Fibroblast of skin of right biceps (primary cell): ENCODE measurements around the gene NACC2.
A peak's percentile ranks its signal among the peaks of the same experiment; 100 is the strongest.

ENCODE experiments used
- DNase-seq: peaks from one replicate; pipeline ENCODE4 v3.0.0-alpha.2; 2013

Gene NACC2

DNA sequence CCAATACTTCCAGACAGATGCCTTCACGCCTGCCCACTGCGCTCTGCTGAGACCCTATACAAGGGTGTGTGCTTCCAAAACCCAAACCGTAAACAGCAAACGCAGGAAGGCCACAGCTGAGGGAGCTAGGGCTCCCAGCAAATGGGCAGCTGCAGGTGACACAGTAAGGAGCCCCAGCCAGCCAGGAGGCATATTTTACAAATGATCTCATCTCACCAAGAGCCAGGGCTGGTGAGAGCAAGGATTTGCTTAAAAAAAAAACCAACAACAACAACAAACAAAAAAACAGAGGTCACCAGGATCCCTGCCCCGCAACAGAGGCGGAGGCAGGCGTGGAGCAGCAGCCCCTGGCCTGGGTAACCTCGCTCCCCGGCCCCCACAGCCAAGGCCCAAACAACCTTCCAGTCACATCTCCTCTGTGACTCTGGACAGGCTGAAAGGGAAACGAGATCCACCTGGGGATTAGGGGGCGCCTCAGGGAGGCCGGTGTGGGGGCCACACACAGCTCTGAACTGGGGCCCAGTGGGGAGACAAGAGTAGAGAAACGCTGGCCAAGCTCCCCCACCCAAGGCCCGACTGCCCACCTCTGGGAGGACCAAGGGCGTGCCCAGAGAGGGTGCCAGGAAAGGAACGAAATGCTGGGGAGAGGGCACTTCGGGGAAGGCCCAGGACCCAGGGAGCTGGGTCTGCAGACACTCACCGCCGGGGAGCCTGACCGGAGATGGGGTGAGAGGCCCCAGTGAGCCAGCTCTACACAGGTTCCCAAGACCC is 3.3 kb downstream of the NACC2 start:
- no peak for DNase-seq

DNA sequence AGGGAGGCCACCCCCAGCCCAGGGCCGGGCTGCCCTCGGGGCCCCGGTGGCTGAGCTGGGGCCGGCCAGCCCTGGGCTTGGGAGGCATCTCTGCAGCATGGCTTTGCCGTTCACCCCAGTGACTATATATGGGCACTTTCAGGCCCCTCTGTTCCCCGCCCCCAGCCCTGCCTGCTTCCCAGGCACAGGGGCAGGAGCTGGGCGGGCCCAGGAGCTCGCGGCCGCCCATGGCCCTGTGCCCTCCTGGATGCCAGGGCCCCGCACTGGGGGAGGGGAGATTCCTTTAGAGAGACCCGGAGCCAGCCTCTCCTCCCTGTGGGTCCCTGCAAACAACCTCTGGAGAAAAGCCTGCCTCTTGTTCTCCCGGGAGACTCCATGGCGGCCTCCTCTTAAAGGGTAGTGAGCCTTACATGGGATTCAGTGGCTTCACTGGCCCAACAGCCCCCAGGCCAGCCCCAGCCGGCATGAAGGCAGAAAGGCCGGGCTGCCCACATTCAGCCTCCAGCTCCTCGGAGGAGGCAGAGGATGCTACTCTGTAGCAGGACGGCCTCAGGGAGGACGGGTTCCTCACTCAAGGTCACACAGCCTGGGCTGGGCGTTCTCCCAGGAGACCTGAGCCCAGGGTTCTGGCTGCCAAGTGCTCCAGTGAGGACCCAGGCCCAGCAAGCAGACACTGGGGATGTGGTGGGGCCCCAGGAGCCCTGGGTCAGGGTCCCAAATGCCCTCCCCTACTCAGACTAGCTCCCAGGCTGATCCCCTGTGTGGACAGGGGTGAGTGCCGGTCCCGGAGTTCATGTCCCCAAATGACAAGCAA is 4.1 kb downstream of the NACC2 start:
- DNase-seq = no peak

DNA sequence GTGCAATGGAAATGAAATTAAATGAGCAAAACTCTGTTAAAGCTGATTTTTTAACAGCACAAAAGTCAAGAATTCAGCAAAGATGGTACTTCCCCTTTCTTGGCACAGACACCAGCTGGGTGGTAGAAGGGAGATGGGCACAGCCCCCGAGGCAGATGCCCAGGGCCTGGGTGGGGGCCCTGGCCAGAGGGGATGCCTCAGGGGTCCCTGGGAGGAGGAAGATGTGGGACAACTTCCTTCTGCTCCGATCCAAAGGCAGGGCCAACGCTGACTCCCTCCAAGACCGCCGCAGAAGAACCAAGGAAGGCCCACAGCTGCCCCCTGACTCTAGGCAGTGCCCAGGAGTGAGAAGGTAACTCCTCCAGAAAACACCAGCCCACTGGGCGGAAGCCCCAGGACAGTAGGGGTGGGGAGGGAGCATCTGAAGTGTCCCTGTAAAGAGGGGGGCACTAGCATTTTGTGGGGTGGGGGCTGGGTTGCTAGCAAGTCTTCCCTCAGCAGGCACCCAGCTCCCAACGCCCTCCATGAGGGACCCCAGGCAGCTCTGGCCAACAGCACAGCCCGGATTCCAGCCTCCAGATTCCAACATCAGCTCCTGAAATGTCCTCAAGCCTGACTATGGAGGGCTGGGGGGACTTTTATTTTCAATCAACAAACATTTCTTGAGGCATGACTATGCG is 4.9 kb downstream of the NACC2 start:
- no peak for DNase-seq

DNA sequence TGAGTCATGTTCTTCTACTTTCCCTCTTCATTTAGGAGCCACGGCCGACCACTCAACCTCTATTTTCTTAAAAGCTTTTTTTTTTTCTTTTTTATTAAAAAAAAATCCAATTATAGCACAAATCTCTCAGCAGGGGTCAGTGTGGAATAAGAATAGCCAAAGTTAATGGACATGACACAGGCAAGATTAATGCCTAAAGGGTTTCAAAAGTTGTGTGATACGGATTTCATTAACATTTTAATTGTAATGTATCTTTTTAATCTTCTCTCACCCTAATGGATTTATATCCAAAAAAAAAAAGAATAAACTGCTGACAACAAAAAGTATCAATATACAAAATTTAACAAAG is 5.4 kb downstream of the NACC2 start:
- DNase-seq = peak; percentile 55

DNA sequence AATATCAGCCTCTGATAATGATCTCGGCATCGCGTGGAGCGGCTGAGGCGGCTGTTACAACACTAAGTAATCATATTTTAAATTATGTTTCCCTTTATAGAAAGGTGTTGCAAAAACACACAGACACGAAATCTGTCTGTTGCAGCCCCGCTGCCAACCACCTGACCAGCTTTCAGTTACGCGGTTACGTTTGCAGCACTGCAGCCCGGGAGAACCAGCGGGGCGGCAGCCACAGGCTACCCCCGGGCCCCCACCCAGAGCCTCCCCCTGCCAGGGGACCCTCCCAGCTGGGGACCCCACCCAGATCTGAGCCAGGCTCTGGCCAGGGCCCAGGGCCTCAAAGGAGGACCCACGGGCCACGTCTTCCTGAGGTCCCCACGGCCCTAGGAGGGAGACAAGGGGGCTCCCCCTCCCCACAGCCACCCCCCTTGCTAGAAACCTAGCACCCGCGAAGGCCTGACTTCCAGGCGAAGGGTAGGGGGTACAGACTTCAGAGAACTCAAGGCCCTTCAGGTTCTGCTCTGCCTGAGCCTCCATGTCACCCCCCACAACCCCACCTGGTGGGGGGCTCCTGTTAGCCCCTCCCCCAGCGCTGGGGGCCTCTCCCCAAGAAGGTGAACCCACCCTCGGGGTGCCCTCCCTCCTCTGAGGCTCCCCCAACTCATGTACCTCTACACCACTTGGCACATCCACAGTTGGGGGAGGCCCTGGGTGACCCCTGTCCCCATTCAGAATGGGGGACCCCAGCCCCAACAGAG is 6.0 kb downstream of the NACC2 start:
- no peak for DNase-seq

DNA sequence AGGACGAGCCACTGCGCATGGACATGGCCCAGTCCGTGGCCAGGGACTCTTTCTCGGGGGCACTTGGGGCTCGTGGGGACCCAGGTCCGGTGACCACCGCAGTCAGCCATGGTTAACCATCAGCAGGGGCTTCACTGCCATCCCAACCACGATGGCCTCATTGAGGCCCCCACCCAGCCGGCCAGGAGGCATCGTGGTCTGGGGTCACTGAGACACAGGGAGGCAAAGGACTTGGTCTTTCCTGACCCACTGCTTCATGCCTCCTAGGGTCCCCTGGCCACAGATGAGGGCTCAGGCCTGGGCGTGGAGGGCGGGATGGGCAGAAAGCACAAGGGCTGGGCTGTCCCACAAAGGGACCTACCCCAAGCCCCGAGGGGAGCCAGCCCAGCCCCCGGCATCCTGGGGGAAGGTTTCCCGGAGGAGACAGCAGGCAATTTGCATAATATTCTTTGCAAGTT is 6.6 kb downstream of the NACC2 start:
- DNase-seq = no peak

DNA sequence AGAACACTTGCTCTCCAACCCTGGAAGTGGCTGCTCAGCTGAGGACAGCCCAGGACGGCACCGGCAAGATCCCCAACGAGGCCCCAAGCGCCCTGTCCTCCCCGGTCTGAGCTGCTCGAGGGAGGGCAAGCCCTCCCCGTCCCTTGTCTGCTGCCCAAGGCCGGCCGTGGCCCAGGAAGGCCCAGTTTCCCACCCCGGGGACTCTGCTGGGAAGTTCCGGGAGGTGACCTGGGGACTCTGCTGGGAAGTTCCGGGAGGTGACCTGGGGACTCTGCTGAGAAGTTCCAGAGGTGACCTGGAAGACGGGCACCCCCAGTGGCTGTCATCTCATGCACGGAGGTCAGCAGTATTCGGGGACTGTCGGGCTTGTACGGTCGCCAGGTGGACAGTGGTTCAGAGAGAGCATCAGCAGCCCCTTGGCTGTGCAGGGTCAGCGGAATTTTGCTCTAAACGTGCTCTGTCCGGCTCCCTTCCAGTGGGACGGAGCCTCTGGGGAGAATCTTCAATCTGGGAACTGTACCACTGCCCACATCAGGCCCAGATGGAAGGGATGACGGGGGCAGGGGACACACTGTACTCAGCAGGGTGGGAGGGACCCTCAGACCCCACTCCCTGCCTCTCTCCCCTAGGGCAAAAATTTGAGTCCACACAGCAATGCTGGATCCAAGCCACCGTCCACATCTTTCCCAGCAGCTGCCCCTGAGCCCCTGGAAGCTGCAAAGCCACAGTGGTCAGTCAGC is 7.2 kb downstream of the NACC2 start:
- DNase-seq = no peak

DNA sequence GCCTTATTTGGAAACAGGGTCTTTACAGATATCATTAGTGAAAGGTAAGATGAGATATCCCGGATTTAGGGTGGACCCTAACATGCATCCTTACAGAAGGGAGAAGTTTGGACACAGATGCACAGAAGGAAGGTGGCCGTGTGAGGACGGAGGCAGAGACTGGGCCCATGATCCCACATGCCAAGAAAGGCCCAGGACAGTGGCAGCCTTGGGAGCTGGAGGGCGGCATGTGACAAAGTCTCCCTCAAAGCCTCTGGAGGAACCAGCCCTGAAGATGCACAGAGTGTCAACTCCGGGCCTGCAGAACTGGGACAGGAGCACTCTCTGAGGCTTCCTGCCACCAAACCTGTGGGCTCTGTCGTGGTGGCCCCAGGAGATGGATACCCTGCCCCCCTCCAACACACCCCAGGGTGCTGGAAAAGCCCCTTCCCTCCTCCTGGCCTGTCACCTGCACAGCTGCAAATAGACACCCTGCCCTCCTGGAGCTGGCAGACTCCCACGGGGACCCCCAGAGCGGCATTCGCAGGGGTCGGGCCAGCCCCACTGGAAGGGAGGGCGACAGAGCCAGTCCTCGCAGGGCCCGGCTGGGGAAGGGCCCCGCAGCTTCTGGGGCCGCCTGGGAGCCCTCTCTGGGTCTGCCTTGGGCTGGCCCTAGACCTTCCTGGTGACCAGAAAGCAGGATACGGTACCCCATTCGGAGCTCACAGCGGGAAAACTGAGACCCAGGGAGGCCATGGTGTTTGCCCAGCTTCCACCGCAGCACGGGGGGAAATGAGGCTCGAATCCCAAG is 7.9 kb downstream of the NACC2 start:
- DNase-seq = no peak

DNA sequence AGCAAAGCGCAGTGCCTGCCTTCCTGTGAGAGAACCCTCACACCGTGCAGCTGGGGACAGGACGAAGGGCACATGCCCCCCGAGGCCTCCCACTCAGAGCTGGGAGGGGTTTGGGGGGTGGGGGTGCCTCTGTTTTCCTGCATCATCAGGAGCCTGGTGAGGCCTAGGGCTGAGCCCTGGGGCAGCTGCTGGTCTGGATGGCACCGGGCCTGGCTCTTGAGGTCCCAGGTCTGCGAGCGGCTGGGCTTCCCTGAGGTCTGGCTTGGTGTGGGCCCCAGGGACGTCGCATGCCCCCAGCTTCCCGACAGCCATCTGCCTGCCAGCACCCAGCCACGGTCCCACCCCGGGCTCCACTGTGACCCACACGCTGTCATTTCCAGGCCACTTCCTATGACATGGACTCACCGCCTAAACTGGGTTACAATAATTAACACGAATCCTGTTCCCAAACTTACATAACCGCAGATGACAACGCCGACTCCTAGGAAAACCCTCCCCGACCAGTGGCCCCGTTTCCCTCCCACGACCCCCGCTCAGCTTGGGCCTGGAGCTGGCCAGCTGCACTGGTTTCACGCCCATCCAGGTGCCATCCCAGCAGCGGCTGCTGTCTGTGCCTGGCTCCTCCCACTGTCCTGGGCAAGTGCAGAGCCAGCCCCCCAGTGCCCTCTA is 8.7 kb downstream of the NACC2 start:
- no peak for DNase-seq

DNA sequence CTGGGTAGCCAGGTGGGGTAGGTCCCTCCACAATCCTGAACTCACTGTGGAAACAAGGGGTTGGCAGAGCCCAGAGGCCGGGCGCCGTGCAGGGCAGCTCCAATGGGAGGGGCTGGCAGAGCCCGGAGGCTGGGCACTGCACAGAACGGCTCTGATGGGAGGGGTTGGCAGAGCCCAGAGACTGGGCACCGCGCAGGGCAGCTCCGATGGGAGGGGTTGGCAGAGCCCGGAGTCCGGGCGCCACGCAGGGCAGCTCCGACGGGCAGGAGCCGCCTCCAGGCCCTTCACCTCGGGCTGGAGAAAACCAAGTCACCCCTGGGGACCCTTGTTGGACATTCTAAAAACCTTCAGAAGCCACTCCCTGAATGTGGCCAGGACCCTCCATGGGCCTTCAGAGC is 9.3 kb downstream of the NACC2 start:
- no peak for DNase-seq

DNA sequence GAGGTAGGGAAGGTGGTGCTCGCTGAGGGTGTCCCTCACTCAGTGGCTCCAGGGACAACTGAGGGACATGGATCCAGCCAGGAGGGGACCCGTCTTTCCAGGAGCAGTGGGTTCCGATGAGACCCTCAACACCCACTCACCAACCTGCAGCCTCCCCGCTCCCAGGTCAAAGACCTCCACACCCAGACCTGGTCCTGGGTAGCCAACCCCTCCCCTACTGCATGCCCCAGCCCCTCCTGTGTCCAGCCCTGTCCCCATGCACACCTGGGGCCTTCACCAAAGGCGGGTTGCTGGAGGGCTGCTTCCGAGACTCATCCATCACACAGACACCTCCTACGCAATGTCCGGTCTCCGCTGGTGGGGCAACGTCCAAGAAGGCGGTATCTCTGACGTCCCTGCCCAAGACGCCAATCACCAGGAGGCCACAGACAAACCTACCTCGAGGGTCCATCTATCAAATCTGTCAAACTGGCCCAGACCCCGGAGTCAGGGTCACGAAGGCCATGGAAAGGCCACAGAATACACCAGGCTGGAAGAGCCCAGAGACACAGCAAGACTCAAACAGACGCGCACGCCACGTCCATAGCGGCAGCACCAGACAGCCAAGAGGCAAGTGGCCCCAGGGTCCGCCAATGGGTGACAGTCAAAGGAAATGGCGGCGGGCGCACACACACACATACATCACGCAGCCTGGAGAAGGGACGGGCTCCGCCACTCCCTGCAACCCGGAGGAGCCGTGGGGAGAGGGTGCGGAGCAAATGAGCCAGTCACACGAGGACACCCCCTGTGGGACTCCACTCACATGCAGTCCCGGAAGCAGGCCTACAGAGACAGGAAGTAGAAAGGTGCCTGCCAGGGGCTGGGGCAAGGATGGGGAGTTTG is 10.8 kb downstream of the NACC2 start:
- no peak for DNase-seq

DNA sequence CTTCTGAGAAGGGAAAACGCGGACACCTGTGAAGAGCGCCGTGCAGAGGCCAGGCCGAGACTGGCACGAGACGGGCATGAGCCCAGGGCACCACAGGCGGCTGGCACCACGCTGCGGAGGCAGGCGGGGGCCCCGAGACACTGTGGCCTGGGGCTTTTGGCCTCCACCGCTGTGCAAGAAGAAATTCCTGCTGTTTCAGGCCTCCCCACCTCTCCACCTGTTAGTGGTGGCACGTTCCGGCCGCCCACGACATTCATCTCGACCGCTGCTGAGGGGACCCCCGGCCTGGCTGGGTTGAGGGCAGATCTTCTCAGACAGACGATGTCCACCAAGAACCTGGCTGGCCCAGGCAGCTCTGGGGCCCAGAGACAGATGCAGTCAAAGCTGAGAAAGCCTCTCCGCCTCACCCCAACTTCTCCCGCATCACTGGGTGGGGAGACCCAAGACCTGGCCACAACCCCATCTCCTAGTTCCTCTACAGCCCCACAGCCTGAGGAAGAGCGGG is 11.5 kb downstream of the NACC2 start:
- DNase-seq = no peak

DNA sequence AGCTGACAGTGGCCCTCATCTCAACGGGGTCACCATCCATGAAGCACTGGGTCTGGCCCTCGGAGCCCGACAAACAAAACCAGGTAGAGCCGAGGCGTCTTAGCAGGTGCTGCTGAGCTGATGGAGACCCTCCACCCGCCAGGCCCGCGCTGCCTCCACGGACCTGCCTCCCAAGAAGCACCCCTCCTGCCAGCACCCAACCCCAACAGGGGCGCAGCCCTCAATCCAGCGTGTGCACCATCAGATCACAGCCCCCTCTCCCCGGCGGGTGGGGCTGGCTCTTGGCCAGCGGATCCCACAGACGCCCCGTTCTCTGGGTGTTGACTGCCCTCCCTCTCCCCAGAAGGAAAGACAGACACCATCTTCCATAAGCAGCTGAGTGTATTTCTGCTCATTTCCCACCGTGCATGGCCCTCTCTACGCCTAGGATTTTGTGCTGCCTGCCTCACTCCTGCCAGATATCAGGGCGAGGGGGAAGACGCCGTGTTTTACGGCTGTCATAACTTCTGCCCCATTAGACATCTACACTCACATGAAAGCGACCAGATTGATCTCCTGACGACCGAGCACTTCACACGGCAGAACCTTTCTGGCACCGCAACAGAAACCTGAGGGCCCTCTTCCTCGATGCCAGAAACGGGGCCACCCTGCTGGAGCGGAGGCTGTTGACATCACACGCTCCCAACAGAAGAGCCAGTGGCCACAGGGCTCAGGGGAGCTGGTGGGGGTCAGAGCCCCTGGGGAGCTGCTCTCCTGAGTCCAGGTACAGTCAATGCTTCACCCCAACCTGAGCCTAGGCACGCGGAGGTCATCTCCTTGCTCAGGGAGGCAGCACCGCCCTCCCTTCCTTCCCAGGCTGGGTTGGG is 12.4 kb downstream of the NACC2 start:
- DNase-seq = no peak

DNA sequence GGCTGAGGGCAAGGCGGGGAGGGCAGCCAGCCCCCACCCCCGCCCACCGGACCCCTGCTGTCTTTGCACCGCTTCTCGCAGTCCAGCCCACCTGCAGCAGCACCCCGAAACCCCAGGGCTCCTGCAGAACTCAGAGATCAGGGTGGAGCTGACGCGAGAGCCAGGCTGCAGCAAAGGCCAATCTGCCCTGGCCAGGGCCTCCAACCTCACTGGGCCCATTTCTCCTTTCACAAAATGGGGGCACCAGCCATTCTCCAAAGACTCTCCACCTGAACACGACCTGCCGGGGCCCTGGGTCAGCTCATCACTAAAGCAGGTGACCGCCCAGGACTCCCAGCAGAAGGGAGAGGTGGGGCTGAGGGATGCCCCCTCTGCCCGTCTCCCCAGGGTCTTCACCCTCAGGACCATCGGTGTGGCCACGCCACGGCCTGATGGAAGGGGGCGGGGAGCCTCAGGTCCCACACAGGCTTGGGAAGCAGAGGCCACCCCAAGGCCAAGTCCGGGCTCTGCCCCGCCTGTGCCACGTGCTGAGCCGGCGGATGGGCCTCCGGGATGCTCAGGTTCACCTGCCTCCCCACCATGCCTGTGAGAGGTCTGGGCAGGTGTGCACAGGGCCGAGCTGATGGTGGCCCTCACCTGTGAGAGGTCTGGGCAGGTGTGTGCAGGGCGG is 13.1 kb downstream of the NACC2 start:
- no peak for DNase-seq

DNA sequence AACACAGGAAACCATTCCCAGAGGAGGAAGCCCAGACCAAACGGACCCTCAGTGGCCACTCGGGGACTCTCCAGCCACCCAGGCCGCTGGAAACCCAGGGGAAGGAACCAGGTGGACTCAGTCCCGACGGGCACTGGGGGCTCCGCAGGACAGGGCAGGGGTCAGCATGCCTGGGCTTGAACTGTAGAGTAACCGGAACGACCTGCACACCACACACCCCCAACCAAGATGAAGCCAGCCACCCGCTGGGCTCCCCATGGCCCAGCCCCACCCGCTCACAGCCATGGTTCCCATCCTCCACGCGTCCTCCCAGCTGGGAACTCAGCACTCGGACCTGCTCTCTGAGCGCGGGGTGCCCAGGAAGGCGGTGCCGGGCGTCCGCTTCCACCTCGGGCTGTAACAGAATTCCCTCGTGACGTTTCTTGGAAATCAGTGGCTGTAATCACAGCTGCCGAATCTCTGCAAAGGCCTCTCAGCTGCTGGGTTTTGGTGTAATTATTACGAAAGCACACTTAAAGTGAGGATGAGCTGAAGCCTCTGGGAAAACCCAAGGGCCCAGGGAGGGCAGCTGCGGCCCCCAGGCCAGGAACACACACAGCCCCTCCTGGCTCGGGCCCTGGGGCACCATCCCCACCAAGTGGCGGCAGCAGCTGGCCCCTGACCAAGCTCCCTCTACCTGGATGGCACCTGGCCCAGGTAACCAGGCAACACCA is 13.8 kb downstream of the NACC2 start:
- no peak for DNase-seq

DNA sequence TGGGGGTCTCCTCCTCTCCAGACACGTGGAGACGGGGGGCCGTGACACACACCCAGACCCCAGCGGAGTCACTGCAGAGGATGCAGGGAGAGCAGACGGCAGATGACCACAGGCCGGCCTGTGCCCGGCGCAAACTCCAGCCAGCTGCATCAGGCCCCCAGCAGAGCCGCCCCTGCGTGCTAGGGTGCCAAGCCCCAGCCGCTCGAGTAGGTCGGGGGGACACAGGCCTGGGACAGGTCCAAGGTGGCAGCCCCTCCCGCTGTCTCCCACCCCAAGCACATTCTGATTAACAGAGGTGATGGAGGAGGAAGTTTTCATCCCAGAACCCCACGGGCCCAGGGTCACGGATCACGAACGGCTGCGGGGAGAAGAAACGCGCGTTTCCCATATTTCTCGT is 14.4 kb downstream of the NACC2 start:
- no peak for DNase-seq

DNA sequence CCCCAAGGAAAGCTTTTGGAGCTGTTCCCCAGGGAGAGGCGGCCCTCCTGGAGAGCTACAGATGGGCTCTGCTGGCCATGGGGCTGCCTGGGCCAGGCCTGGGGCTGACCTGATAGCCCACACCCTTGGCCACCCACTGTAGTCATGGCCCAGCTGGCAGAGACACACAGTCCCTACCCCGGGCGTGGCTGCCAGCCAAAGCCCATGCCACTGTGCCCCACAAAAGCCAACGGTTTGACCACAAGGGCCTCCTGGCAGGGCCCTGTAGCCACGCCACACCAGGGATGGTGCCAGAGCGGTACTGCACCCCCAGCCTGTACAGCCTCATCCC is 15.2 kb downstream of the NACC2 start:
- no peak for DNase-seq
